Uterus (tissue), 4 donors: ENCODE data around the gene CXCL12. TPM values are rescaled to one million over a fixed set of nuclear protein-coding genes. Genes with fewer than 3 reads are reported as not detected.

Experiments
- DNase-seq, 2 donors: peaks; one replicate each; pipeline ENCODE4 v3.0.0-alpha.2; 2019 to 2020
- H3K27ac ChIP-seq, 2 donors: fragments of 200-600 bp; sonication (generic); 1 replicate in 1 of 2; 2 replicates in 1 of 2; pipeline ENCODE4 v1.5.1; 2016 to 2018
- H3K27me3 ChIP-seq, 2 donors: fragments of 200-600 bp; sonication (generic); one replicate each; pipeline ENCODE4 v1.5.1; 2018 to 2019; ENCODE audit warnings: control low read depth in 1 of 2
- H3K36me3 ChIP-seq, 2 donors: fragments of 200-600 bp; sonication (generic); one replicate each; pipeline ENCODE4 v1.5.1; 2019; ENCODE audit warnings: control low read depth in 1 of 2
- H3K4me1 ChIP-seq, 2 donors: fragments of 200-600 bp; sonication (generic); one replicate each; pipeline ENCODE4 v1.5.1; 2018 to 2019; ENCODE audit warnings: control low read depth in 1 of 2
- H3K4me3 ChIP-seq, 2 donors: fragments of 200-600 bp; sonication (generic); 1 replicate in 1 of 2; 2 replicates in 1 of 2; pipeline ENCODE4 v1.5.1; 2018 to 2019; ENCODE audit warnings: mild to moderate bottlenecking in 1 of 2
- H3K9me3 ChIP-seq, 2 donors: fragments of 200-600 bp; sonication (generic); one replicate each; pipeline ENCODE4 v1.5.1; 2019; ENCODE audit warnings: control low read depth in 1 of 2
- CTCF ChIP-seq, 4 experiments: fragments of 200-600 bp in 2 of 4; fragments of 450-650 bp in 2 of 4; sonication (generic) in 2 of 4; IDR thresholded peaks; one replicate each; pipeline ENCODE4 v1.5.1; 2016 to 2019; ENCODE audit warnings: antibody characterized with exemption in 4 of 4, mild to moderate bottlenecking in 2 of 4, moderate library complexity in 1 of 4
- POLR2A ChIP-seq, 2 donors: fragments of 450-650 bp; IDR thresholded peaks; one replicate each; pipeline ENCODE4 v1.6.1; 2016; ENCODE audit warnings: antibody characterized with exemption in 2 of 2, mild to moderate bottlenecking in 1 of 2, moderate library complexity in 1 of 2
- intact Hi-C: fragments of 100-400 bp; cut with DNase I; formaldehyde crosslinking; loops from one replicate; pipeline ENCODE4 v1.15.1; 2023; ENCODE audit warnings: low total_unique reads
- total RNA-seq, 4 donors: library from RNA; depleted of rRNA in 3 of 4; stranded (reverse); fragments of >200 nt in 3 of 4; gene quantifications; one replicate each; pipeline versions ENCODE4 v1.1.0 to v1.2.4, GENCODE V29; 2014 to 2023
- donor health status: DM: yes; HTN: yes; CAD: no.

CXCL12 gene
- total RNA-seq, 4 donors from 2014 or later, result 44.8 to 146 (median 97.5) TPM

- H3K4me3 ChIP-seq, result no peak overlapping the region
- H3K27me3 ChIP-seq, result no peaks in the 10 kb centered on the region
- intact Hi-C loops, result no loop called here
- DNase-seq, result no peak
- H3K4me1 ChIP-seq, result peaks cover 0 to 4% of the 10 kb centered on the region in 2 donors
- H3K27ac ChIP-seq, result peak overlapping the region in 1 of 2 donors; percentile 3
- no peaks in the 10 kb centered on the region for H3K36me3 ChIP-seq
- H3K9me3 ChIP-seq, result no peaks in the 10 kb centered on the region
- TF ChIP-seq POLR2A (IDR thresholded peaks at IDR 0.05) (no peak), CTCF (IDR thresholded peaks at IDR 0.05) (no peak)
These were observed 6.3 kb downstream of the CXCL12 start for GRCh38 chr10:44378626-44379025.

- H3K4me3 ChIP-seq, result no peak overlapping the region
- H3K36me3 ChIP-seq, result no peaks in the 10 kb centered on the region
These were observed 7.1 kb downstream of the CXCL12 start for GRCh38 chr10:44377651-44378310.

GRCh38 chr10:44376472-44377099, 8.3 kb downstream of the CXCL12 start:
- no peaks in the 10 kb centered on the region for H3K27me3 ChIP-seq
- H3K4me1 ChIP-seq, result peaks cover 0 to 4% of the 10 kb centered on the region in 2 donors
- intact Hi-C loops, result no loop called here
- no peak overlapping the region for H3K4me3 ChIP-seq
- peak overlapping the region in 1 of 2 donors; percentile 37 for H3K27ac ChIP-seq
- TF ChIP-seq CTCF (IDR thresholded peaks at IDR 0.05) (no peak), POLR2A (IDR thresholded peaks at IDR 0.05) (no peak)
- DNase-seq, result no peak
- H3K36me3 ChIP-seq, result no peaks in the 10 kb centered on the region
- H3K9me3 ChIP-seq, result no peaks in the 10 kb centered on the region

More at GRCh38 chr10:44377651-44378310, 7.1 kb downstream of the CXCL12 start:
- Histone ChIP-seq H3K4me1 (peaks cover 0 to 4% of the 10 kb centered on the region in 2 donors), H3K9me3 (no peaks in the 10 kb centered on the region), H3K27ac (no peak overlapping the region), H3K27me3 (no peaks in the 10 kb centered on the region)
- TF ChIP-seq POLR2A (IDR thresholded peaks at IDR 0.05) (no peak), CTCF (IDR thresholded peaks at IDR 0.05) (no peak)
- DNase-seq, result no peak
- intact Hi-C loops, result no loop called here

GRCh38 chr10:44374155-44374554, 10.7 kb downstream of the CXCL12 start:
- Histone ChIP-seq H3K4me1 (no peaks in the 10 kb centered on the region), H3K36me3 (no peaks in the 10 kb centered on the region), H3K4me3 (no peak overlapping the region), H3K27me3 (no peaks in the 10 kb centered on the region), H3K9me3 (no peaks in the 10 kb centered on the region), H3K27ac (no peak overlapping the region)
- DNase-seq, result no peak
- intact Hi-C loops, result no loop called here
- TF ChIP-seq POLR2A (IDR thresholded peaks at IDR 0.05) (no peak), CTCF (IDR thresholded peaks at IDR 0.05) (no peak)

- no peak for DNase-seq
- Histone ChIP-seq H3K27ac (no peak overlapping the region), H3K36me3 (no peaks in the 10 kb centered on the region), H3K4me3 (no peak overlapping the region), H3K4me1 (no peaks in the 10 kb centered on the region), H3K27me3 (no peaks in the 10 kb centered on the region), H3K9me3 (no peaks in the 10 kb centered on the region)
- TF ChIP-seq POLR2A (IDR thresholded peaks at IDR 0.05) (no peak), CTCF (IDR thresholded peaks at IDR 0.05) (no peak)
- intact Hi-C loops, result no loop called here
These were observed 11.4 kb downstream of the CXCL12 start for GRCh38 chr10:44373341-44373995.
